K562 (cell line): ENCODE results near the gene ADGRB3. TPM values are rescaled to one million over a fixed set of nuclear protein-coding genes. Genes with fewer than 3 reads are reported as not detected.

ENCODE experiments used
- CTCFL ChIP-seq: IDR thresholded peaks from 2 replicates; pipeline ENCODE4 v1.6.1; 2011; ENCODE audit warnings: borderline replicate concordance, low read depth, mild to moderate bottlenecking, moderate library complexity, low read length; ENCODE audit not compliant: insufficient read depth, poor library complexity, severe bottlenecking
- NCOA2 ChIP-seq, 2 experiments: fragments of 450-650 bp; IDR thresholded peaks; 2 replicates each; pipeline ENCODE4 v1.6.1; 2018; ENCODE audit warnings: mild to moderate bottlenecking in 2 of 2, moderate library complexity in 1 of 2; ENCODE audit not compliant: partially characterized antibody in 2 of 2
- SFPQ ChIP-seq: fragments of 200-400 bp; formaldehyde crosslinking; IDR thresholded peaks from 2 replicates; pipeline ENCODE4 v1.6.1; 2017; ENCODE audit warnings: mild to moderate bottlenecking, low read depth, low read length, moderate library complexity
- SRF ChIP-seq, 2 experiments: fragments of 250-450, 450-650 bp in 1 of 2; sonication (Bioruptor Pico) in 1 of 2; sonication (generic) in 1 of 2; formaldehyde crosslinking; IDR thresholded peaks; 2 replicates each; pipeline versions ENCODE4 v1.5.0 to v1.5.1; 2020 to 2022; ENCODE audit warnings: mild to moderate bottlenecking in 1 of 2, missing genetic modification reagents in 1 of 2
- TCF15 ChIP-seq: fragments of 250-450 bp; sonication (Bioruptor Pico); IDR thresholded peaks from 2 replicates; pipeline ENCODE4 v1.8.0; 2022; ENCODE audit warnings: moderate library complexity, mild to moderate bottlenecking, inconsistent platforms
- TCFL5 ChIP-seq: fragments of 250-450 bp; sonication (Bioruptor Pico); conservative IDR thresholded peaks from 2 replicates; pipeline ENCODE4 v1.6.1; 2021; ENCODE audit warnings: mild to moderate bottlenecking, moderate library complexity, matching md5 sums
- ZEB2 ChIP-seq: fragments of 450-650 bp; IDR thresholded peaks from 2 replicates; pipeline ENCODE4 v1.6.1; 2016
- ZNF133 ChIP-seq: fragments of 250-450 bp; sonication (Bioruptor Pico); IDR thresholded peaks from 2 replicates; pipeline ENCODE4 v1.4.0; 2020; ENCODE audit warnings: mild to moderate bottlenecking
- polyA plus RNA-seq, 8 experiments: library from polyadenylated mRNA; depleted of rRNA in 4 of 8; stranded (reverse) in 5 of 8; unstranded in 3 of 8; fragments of >200 nt; fragmentation: Nextera tagmentation in 2 of 8; fragmentation: Illumina TruSeq in 1 of 8; extraction: Ambion mirVana in 2 of 8; extraction: Trizol in 1 of 8; gene quantifications; 2 replicates each; pipeline versions ENCODE4 v1.2.1 to v1.2.3, GENCODE V29; 2011 to 2014; ENCODE audit warnings: inconsistent platforms in 1 of 8, missing spikeins in 1 of 8
- total RNA-seq, 7 experiments: library from RNA; depleted of rRNA in 6 of 7; stranded (reverse); fragments of >200 nt in 6 of 7; fragmentation: Illumina TruSeq in 2 of 7; extraction: Trizol in 2 of 7; gene quantifications; 2 replicates each; pipeline versions ENCODE4 v1.2.1 to v1.2.3, GENCODE V29; 2011 to 2021; ENCODE audit warnings: low replicate concordance in 1 of 7

ADGRB3 gene
- total and polyA plus RNA-seq, 9 of the 15 experiments (the other 6 are each of a cell fraction or from before 2014, with no cell fraction given) = 0.90 to 7.8 (median 2.4) TPM

- TF ChIP-seq CTCFL = no peak
- TF ChIP-seq SRF (CRISPR knock-in tag; IDR thresholded peaks at IDR 0.05) = no peak
- no peak for TF ChIP-seq ZEB2
- TF ChIP-seq NCOA2 (IDR thresholded peaks at IDR 0.05; ENCODE audit: partially characterized antibody in 2 of 2) = no peak
- no peak for TF ChIP-seq ZNF133 (CRISPR knock-in tag)
- TF ChIP-seq TCF15 (CRISPR knock-in tag) = no peak
- no peak for TF ChIP-seq TCFL5 (CRISPR knock-in tag)
- no peak for TF ChIP-seq SFPQ
Measured at GRCh38 chr6:69422020-69422419, 786.9 kb downstream of the ADGRB3 start (continued).
